ENCODE data around the gene BCL6B.

- no peak for TF ChIP-seq CTCF (conservative IDR thresholded peaks at IDR 0.05; ENCODE audit: low read length)
- no peak for TF ChIP-seq EZH2phosphoT487 (IDR thresholded peaks at IDR 0.05; ENCODE audit: borderline replicate concordance, low read depth, low read length)
These were observed 19.1 kb upstream of the BCL6B start for GRCh38 chr17:7003745-7004144.
